GM12892 (cell line): ENCODE data around the gene TMEM154.

Source experiments
- DNase-seq: peaks from one replicate; pipeline ENCODE4 v3.0.0; 2011; ENCODE audit not compliant: insufficient read length
- FAIRE-seq: peaks from 2 replicates; lab custom pipeline; 2011; peaks lifted over from hg19 to GRCh38; lab: Jason Lieb, UNC
- POLR2A ChIP-seq: IDR thresholded peaks from 2 replicates; pipeline ENCODE4 v1.6.1; 2011; ENCODE audit warnings: low read depth, low read length, control low read depth
- POLR2AphosphoS5 ChIP-seq: IDR thresholded peaks from 2 replicates; pipeline ENCODE4 v1.6.1; 2011; ENCODE audit warnings: low read depth, low read length, control low read depth
- TAF1 ChIP-seq: IDR thresholded peaks from 2 replicates; pipeline ENCODE4 v1.6.1; 2011; ENCODE audit warnings: low read depth, mild to moderate bottlenecking, control low read depth, low read length, borderline replicate concordance

TMEM154 gene

DNA sequence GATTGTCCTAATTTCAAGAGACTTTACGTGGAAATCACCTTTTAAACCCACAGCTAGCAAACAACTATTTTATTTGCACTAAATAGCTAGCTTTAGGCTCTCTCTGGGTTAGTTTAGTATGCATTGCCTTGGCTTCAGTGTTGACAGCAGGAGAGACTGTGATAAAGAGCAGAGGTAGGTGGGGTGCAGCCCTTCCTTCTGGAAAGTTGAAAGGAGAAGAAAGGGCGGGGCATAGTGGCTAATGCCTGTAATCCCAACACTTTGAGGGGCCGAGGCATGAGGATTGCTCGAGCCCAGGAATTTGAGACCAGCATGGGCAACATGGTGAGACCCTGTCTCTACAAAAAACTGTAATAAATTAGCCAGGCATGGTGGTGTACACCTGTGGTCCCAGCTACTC is 29.0 kb upstream of the TMEM154 start:
- TF ChIP-seq POLR2AphosphoS5 (no peak), TAF1 (no peak), POLR2A (no peak)
- FAIRE-seq, result no peak
- DNase-seq, result no peak

DNA sequence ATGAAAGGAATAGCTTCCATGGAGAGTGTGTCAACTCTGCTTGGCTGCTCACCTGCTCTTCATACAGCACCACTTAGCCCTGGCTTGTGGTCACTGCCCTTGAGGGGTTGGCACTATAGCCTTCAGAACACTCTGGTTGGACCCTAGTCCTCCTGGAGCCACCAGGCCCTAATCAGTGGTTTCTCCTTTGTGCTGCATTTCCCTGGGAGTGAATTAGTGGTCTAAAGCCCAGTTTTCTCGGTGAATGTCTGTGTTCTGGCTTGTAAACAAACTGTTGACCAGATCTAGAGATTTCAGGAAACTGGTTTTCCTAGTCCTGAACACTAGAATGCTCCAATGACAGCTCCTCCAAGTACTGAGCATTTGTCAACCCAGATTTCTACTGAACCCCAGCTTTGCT is 28.6 kb upstream of the TMEM154 start:
- TF ChIP-seq POLR2A (no peak), TAF1 (no peak), POLR2AphosphoS5 (no peak)
- FAIRE-seq (peak; percentile 42), DNase-seq (no peak)

DNA sequence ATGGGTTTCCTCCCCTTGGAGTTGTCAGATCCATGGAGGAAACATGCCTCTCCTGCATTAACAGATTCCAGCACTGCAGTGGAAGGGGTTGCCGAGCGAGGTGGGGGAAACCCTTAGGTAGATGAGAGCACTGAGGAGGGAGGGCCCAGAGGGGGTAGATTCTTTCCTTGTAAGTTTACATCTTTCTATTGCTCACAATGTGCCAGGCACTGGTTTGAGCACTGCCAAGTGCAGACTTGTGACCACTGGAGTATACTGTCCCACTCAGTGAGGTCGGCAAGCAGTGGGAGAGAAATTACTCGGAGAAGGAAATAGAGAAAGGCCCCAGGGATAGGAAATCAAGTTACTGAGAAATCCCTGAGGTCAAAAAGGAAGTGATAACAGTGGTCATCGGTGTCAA is 27.8 kb upstream of the TMEM154 start:
- FAIRE-seq (no peak), DNase-seq (no peak)
- no peak for TF ChIP-seq POLR2AphosphoS5
- no peak for TF ChIP-seq POLR2A
- TF ChIP-seq TAF1, result no peak

DNA sequence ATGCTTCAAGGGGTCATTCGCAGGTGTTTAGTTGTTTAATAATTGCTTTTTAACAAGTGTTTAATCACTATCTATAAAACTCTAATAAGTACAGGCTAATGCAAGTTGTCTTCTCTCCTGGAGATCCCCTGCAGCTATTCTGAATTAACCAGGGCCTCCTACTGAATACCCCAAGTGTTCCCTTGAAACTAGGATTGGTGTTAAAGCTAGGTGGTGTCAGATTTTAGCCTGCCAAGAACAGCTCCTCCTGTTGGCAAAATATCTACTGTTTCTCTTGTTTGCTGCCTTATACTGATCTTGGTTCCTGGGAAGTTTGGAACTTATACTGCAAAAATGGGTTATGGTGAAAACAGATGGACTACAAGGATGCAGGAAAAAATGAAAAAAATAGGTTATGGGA is 26.1 kb upstream of the TMEM154 start:
- no peak for DNase-seq
- peak; percentile 74 for FAIRE-seq
- TF ChIP-seq POLR2AphosphoS5 (no peak), TAF1 (no peak), POLR2A (no peak)

DNA sequence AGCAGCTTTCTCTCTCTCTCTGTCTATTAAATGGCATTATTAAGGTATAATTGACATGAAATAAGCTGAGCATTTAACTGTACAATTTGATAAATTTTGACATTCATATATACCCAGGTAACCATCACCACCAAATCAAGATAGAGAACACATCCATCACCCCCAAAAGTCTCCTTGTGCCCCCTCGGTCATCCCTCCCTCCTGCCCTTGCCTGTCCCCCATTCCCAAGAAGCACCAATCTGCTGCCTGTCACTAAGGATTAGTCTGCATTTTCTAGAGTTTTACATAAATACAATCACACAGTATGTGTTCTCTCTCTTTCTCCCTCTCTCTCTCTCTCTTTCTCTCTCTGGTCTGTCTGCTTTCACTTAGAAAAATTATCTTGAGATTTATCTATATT is 25.0 kb upstream of the TMEM154 start:
- FAIRE-seq (no peak), DNase-seq (no peak)
- TF ChIP-seq TAF1 (no peak), POLR2A (no peak), POLR2AphosphoS5 (no peak)

DNA sequence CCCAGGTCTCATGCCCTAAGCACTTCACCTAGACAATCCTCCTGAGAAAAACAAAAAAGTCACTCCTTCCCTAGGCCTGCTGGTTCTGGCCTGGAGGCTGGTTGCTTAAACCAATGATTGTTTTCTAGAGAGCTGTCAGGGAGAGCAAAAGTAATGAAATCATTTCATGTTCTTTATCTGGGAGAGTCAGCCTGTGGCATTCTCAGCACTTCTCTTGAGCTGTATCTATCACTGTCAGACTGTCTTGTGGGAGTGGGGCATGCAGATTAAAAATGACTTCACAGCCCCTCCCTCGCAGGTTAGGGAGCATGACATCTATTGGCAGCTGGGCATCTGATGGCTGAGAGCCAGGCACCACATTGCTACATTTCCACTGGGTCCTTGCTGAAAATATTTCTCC is 20.4 kb upstream of the TMEM154 start:
- TF ChIP-seq POLR2AphosphoS5 (no peak), POLR2A (no peak), TAF1 (no peak)
- FAIRE-seq (no peak), DNase-seq (no peak)

DNA sequence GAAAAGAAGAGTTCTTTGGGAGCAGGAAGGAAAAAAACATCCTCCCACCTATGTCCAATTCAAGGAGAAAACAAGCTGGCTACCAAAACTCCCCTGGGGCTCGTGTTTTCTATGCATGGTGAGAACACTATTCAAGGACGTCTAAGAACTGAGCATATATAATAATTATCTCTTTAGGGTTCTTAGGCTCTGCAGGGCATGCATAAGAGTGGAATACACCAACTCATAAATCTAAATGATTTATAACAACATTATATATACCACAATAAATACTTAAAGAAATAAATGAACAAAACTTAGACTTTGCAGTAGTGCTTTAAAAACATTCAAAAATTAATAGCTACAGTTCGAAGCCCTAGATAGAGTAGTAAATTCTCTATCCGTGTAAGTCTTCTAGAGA is 19.5 kb upstream of the TMEM154 start:
- TF ChIP-seq POLR2AphosphoS5 (no peak), TAF1 (no peak), POLR2A (no peak)
- DNase-seq (no peak), FAIRE-seq (no peak)

DNA sequence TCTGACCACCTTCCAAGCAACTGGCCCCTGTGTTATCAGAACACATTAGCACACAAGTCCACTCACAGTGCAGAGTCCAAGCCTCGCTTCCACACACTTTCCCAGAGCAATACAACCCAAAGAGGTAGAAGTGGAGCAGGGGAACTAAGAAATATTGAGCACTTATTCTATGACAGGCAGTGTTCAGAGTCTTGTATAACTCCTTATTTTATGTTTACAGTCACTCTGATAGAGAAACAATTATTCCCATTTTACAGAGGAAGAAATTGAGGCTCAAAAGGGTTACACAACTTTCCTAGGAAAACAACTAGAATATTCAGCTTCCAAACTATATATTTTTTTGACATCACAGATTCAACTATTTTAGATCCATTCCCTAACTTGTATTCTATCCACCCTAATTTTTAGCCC is 18.3 kb upstream of the TMEM154 start:
- DNase-seq (no peak), FAIRE-seq (no peak)
- TF ChIP-seq POLR2A (no peak), POLR2AphosphoS5 (no peak), TAF1 (no peak)

DNA sequence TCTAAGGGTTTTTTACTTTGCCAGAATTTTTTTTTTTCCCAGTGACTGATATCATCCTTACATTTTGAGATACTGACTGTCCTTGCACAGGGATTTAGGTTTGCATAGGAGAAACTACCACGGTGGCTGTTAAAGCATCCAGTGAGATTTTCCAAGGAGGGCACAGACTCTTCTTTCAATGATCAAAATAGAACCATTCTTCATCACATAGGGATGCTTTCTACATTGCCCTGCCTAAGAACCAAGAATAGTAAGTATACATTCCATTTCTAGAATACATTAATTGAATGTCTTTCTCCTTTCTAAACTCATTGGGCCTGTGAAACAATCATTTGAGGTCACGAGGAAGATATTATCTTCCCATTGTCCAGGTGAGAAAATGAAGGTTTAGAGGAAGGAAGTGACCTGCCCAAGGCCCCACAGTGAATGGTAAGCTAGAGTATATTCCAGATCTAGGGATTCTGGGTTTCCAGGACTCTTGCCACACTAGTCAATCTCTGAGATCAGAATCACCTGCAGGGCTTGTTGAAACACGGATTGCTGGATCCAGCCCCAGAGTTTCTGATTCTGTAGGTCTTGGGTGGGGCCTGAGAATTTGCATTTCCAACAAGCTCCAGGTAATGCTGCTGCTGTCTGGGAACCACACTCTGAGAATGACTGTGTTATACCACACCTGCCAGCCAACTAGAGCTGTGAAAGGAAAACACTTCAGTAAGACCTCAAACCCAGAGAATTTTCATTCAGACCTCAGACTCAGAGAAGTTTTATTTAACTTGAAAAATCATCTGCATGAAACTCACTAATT is 17.7 kb upstream of the TMEM154 start:
- TF ChIP-seq POLR2AphosphoS5 (no peak), TAF1 (no peak), POLR2A (no peak)
- FAIRE-seq (peak; percentile 89), DNase-seq (no peak)

DNA sequence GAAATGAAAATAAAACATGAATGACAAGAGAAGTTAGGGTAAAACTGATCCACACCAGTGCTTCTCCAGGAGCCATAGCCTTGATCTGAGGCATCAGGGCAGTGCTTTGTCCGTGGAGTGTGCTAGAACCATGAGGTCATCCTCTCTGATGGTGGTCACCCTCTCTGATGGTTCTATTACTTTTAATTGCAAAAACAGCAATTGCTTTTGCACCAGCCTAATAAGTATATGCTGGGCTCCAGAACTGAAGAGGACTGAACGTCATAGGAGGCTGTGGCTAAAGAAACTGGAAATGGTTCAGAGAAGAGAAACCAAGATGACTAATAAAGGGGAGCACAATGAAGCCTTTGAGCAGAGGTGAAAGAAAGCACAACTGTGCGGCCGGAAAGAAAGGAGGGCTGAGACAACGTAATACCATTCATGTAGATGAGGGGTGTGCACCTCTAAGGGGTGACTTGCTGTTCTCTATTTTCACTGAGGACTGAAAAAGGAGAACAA is 17.0 kb upstream of the TMEM154 start:
- FAIRE-seq (peak; percentile 94), DNase-seq (peak; percentile 51)
- no peak for TF ChIP-seq POLR2AphosphoS5
- no peak for TF ChIP-seq TAF1
- TF ChIP-seq POLR2A, result no peak

DNA sequence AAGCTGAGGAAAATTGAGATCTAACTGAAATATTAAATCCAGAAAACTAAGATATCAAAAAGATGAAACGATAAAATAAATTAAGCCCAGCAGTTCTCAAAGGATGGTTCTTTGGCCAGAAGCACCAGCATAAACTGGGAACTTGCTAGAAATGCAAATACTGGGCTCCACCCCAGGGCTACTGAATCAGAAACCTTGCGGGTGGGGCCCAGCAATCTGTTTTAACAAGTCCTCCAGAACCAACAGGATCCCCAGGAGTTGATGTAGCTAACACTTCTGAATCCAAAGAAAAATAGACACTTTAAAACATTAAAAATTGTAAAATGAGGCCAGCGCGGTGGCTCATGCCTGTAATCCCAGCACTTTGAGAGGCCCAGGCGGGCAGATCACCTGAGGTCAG is 14.1 kb upstream of the TMEM154 start:
- FAIRE-seq, result no peak
- TF ChIP-seq POLR2A (no peak), TAF1 (no peak), POLR2AphosphoS5 (no peak)
- no peak for DNase-seq

DNA sequence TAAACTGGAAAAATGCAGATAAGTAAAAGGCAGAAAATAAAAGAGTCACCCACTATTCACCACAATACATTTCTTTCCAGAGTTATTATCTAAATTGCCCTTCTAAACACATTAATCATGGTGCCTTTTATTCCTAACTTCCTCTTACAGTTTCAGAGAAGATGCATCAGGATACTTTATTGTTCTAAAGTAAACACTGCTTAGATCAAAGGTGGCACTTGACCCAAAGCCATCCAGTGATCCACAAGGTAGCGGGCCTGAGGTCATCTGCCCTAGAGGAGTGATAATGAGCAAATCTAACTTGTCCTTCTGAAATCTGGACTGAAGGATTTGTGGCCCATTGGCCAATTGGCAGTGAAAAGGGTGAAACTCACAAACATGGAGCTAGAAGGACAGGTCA is 12.0 kb upstream of the TMEM154 start:
- TF ChIP-seq TAF1, result no peak
- TF ChIP-seq POLR2AphosphoS5, result no peak
- TF ChIP-seq POLR2A, result no peak
- no peak for DNase-seq
- FAIRE-seq, result no peak
